ENCODE measurements around the gene RHOF.

GRCh38 chr12:121793440-121793837, at the start of gene RHOF:
- TF ChIP-seq EP300 (IDR thresholded peaks at IDR 0.05; ENCODE audit: low read depth in 2 of 2, low read length in 2 of 2), result no peak
- TF ChIP-seq EP300 (CRISPR knock-in tag; IDR thresholded peaks at IDR 0.05; ENCODE audit: borderline replicate concordance), result no peak
- no peak for TF ChIP-seq AHR (CRISPR knock-in tag; IDR thresholded peaks at IDR 0.05)
- TF ChIP-seq JUND (CRISPR knock-in tag; IDR thresholded peaks at IDR 0.05), result no peak
- no peak for TF ChIP-seq ZKSCAN5 (CRISPR knock-in tag; IDR thresholded peaks at IDR 0.05)
- peak in 1 of 2 experiments; percentile 32; a peak in 2 of 4 replicates for TF ChIP-seq POLR2A (IDR thresholded peaks at IDR 0.05; ENCODE audit: insufficient read depth in 1 of 2, low read depth in 2 of 2, low read length in 2 of 2)

All from HepG2 (cell line).